ENCODE results near the gene KBTBD7. TPM values are rescaled to one million over a fixed set of nuclear protein-coding genes. Genes with fewer than 3 reads are reported as not detected.
A peak's percentile ranks its signal among the peaks of the same experiment; 100 is the strongest.

KBTBD7 gene
- total and polyA plus RNA-seq, 9 of the 15 experiments (the other 6 are each of a cell fraction or from before 2014, with no cell fraction given): 1.8 to 4.4 (median 3.3) TPM

DNA sequence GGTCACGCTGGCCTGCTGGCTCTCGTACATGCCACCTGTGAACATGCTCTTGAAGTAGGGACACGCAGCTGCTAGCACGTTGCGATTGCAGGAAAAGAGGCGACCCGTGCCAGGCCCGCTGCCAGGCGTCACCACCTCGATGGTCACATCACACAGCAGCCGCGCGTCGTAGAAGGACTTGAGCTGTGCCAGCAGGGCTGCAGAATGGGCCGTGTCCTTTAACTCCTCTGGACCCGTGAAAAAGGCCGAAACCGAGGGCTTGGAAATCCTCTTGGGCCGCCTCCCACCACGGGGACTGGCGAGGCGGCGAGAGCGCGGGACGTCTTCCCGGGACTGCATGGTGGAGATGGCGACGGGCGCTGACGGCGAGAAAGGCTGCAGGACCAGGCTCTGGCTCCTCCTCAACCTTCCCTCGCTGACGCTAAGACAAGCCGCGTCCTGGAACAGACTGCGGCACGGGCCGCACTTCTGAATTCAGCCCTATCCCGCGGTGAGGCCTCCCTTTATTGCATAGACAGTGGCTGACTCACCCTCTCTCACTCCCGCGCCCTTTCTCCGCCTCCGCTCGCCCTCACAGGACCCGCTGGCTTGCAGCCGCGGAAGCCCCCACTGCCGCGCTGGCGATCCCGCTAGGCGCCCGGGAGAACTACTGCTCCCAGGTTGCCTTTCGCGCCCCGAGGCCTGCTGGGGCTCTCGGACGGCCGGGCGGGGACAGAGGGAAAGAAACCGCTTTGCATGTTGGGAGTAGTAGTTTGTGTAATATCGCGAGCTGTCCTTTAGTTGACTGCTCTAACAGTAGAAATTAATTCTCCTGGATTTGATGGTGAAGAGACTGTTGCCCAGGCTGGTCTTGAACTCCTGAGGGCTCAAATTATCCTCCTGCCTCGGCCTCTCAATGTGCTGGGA is at the start of gene KBTBD7 (continued):
- TF ChIP-seq, protein P1, sequence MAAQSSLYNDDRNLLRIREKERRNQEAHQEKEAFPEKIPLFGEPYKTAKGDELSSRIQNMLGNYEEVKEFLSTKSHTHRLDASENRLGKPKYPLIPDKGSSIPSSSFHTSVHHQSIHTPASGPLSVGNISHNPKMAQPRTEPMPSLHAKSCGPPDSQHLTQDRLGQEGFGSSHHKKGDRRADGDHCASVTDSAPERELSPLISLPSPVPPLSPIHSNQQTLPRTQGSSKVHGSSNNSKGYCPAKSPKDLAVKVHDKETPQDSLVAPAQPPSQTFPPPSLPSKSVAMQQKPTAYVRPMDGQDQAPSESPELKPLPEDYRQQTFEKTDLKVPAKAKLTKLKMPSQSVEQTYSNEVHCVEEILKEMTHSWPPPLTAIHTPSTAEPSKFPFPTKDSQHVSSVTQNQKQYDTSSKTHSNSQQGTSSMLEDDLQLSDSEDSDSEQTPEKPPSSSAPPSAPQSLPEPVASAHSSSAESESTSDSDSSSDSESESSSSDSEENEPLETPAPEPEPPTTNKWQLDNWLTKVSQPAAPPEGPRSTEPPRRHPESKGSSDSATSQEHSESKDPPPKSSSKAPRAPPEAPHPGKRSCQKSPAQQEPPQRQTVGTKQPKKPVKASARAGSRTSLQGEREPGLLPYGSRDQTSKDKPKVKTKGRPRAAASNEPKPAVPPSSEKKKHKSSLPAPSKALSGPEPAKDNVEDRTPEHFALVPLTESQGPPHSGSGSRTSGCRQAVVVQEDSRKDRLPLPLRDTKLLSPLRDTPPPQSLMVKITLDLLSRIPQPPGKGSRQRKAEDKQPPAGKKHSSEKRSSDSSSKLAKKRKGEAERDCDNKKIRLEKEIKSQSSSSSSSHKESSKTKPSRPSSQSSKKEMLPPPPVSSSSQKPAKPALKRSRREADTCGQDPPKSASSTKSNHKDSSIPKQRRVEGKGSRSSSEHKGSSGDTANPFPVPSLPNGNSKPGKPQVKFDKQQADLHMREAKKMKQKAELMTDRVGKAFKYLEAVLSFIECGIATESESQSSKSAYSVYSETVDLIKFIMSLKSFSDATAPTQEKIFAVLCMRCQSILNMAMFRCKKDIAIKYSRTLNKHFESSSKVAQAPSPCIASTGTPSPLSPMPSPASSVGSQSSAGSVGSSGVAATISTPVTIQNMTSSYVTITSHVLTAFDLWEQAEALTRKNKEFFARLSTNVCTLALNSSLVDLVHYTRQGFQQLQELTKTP (IDR thresholded peaks at IDR 0.05; ENCODE audit: low read depth in 1 of 2, partially characterized antibody in 2 of 2): peak; percentile 67 to 98
- peak; percentile 90 for TF ChIP-seq RBFOX2 (IDR thresholded peaks at IDR 0.05; ENCODE audit: low read depth, low read length)
- TF ChIP-seq BRF1 (IDR thresholded peaks at IDR 0.05; ENCODE audit: borderline replicate concordance, extremely low read depth, insufficient read length): no peak
- TF ChIP-seq NR1H2 (CRISPR knock-in tag; IDR thresholded peaks at IDR 0.05): no peak
- TF ChIP-seq SIX5 (IDR thresholded peaks at IDR 0.05; ENCODE audit: borderline replicate concordance in 1 of 2, insufficient read depth in 1 of 2, low read depth in 1 of 2, low read length in 2 of 2): peak; percentile 89 to 96
- TF ChIP-seq TGIF2 (CRISPR knock-in tag; IDR thresholded peaks at IDR 0.05): no peak
- TF ChIP-seq FOSL1 (tag; conservative IDR thresholded peaks at IDR 0.05): peak; percentile 87
- TF ChIP-seq, protein P2, sequence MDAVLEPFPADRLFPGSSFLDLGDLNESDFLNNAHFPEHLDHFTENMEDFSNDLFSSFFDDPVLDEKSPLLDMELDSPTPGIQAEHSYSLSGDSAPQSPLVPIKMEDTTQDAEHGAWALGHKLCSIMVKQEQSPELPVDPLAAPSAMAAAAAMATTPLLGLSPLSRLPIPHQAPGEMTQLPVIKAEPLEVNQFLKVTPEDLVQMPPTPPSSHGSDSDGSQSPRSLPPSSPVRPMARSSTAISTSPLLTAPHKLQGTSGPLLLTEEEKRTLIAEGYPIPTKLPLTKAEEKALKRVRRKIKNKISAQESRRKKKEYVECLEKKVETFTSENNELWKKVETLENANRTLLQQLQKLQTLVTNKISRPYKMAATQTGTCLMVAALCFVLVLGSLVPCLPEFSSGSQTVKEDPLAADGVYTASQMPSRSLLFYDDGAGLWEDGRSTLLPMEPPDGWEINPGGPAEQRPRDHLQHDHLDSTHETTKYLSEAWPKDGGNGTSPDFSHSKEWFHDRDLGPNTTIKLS (IDR thresholded peaks at IDR 0.05; ENCODE audit: borderline replicate concordance, low read depth): peak; percentile 98
- TF ChIP-seq ZBTB12 (CRISPR knock-in tag; IDR thresholded peaks at IDR 0.05): no peak
- TF ChIP-seq RB1 (IDR thresholded peaks at IDR 0.05; ENCODE audit: low read depth): peak; percentile 80
- TF ChIP-seq, protein P3, sequence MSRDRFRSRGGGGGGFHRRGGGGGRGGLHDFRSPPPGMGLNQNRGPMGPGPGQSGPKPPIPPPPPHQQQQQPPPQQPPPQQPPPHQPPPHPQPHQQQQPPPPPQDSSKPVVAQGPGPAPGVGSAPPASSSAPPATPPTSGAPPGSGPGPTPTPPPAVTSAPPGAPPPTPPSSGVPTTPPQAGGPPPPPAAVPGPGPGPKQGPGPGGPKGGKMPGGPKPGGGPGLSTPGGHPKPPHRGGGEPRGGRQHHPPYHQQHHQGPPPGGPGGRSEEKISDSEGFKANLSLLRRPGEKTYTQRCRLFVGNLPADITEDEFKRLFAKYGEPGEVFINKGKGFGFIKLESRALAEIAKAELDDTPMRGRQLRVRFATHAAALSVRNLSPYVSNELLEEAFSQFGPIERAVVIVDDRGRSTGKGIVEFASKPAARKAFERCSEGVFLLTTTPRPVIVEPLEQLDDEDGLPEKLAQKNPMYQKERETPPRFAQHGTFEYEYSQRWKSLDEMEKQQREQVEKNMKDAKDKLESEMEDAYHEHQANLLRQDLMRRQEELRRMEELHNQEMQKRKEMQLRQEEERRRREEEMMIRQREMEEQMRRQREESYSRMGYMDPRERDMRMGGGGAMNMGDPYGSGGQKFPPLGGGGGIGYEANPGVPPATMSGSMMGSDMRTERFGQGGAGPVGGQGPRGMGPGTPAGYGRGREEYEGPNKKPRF (IDR thresholded peaks at IDR 0.05; ENCODE audit: low read depth, low read length): no peak
- TF ChIP-seq, protein P4, sequence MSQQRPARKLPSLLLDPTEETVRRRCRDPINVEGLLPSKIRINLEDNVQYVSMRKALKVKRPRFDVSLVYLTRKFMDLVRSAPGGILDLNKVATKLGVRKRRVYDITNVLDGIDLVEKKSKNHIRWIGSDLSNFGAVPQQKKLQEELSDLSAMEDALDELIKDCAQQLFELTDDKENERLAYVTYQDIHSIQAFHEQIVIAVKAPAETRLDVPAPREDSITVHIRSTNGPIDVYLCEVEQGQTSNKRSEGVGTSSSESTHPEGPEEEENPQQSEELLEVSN (IDR thresholded peaks at IDR 0.05; ENCODE audit: borderline replicate concordance in 1 of 2, extremely low read depth in 1 of 2, insufficient read depth in 1 of 2, insufficient read length in 1 of 2, low read depth in 1 of 2, low read length in 1 of 2, poor library complexity in 1 of 2, severe bottlenecking in 1 of 2): peak; percentile 72 to 78
- TF ChIP-seq SMARCB1 (IDR thresholded peaks at IDR 0.05; ENCODE audit: insufficient read length, low read depth): no peak
